SU-DHL-6 (cell line): ENCODE measurements around the gene ADK.

ENCODE experiments used
- H2AFZ ChIP-seq: fragments of 200-600 bp; sonication (generic); 2 replicates; pipeline ENCODE4 v1.6.1; 2014; ENCODE audit warnings: low read depth, mild to moderate bottlenecking, moderate library complexity, mixed read lengths, antibody characterized with exemption, low read length; ENCODE audit not compliant: severe bottlenecking
- H3F3A ChIP-seq: fragments of 200-600 bp; shearing (Covaris generic); 2 replicates; pipeline ENCODE4 v1.6.0; 2016; ENCODE audit warnings: antibody characterized with exemption, mild to moderate bottlenecking; ENCODE audit not compliant: insufficient read depth
- H3K27ac ChIP-seq: fragments of 200-600 bp; sonication (generic); 2 replicates; pipeline ENCODE4 v1.5.1; 2016; ENCODE audit warnings: low read depth, mild to moderate bottlenecking, low read length, moderate library complexity, mixed read lengths
- H3K27me3 ChIP-seq: fragments of 200-600 bp; sonication (generic), shearing (Covaris generic); 2 replicates; pipeline ENCODE4 v1.6.0; 2014; ENCODE audit warnings: mild to moderate bottlenecking, low read length
- H3K36me3 ChIP-seq: fragments of 200-600 bp; sonication (generic); 2 replicates; pipeline ENCODE4 v1.6.1; 2014; ENCODE audit warnings: mild to moderate bottlenecking, low read length, mixed read lengths
- H3K4me2 ChIP-seq: fragments of 300-600, 200-600 bp; shearing (Covaris generic), sonication (generic); 2 replicates; pipeline ENCODE4 v1.6.0; 2014; ENCODE audit warnings: low read length, low read depth, mild to moderate bottlenecking; ENCODE audit not compliant: poor library complexity, severe bottlenecking
- H3K4me3 ChIP-seq: fragments of 200-600 bp; sonication (generic); 2 replicates; pipeline ENCODE4 v1.5.1; 2014; ENCODE audit warnings: antibody characterized with exemption, low read length, mild to moderate bottlenecking, mixed read lengths; ENCODE audit not compliant: insufficient read depth, poor library complexity, severe bottlenecking
- H3K79me2 ChIP-seq: fragments of 200-600 bp; sonication (generic); 2 replicates; pipeline ENCODE4 v1.6.1; 2014; ENCODE audit warnings: mild to moderate bottlenecking, low read length, moderate library complexity; ENCODE audit not compliant: insufficient read depth
- H3K9ac ChIP-seq: fragments of 200-600 bp; sonication (generic); 2 replicates; pipeline ENCODE4 v1.7.0; 2014; ENCODE audit warnings: mild to moderate bottlenecking, low read length
- H3K9me2 ChIP-seq: fragments of 200-600 bp; sonication (generic); replicated peaks from 2 replicates; pipeline ENCODE4 v1.6.1; 2014; ENCODE audit warnings: low read length; ENCODE audit not compliant: insufficient read depth
- H3K9me3 ChIP-seq: fragments of 200-600 bp; sonication (generic); 2 replicates; pipeline ENCODE4 v1.6.1; 2014; ENCODE audit warnings: low read length, mixed read lengths; ENCODE audit not compliant: insufficient read depth
- H4K20me1 ChIP-seq: fragments of 200-600 bp; sonication (generic); 2 replicates; pipeline ENCODE4 v1.6.1; 2014; ENCODE audit warnings: low read depth, mild to moderate bottlenecking, antibody characterized with exemption, low read length, moderate library complexity, mixed read lengths
- EZH2phosphoT487 ChIP-seq: fragments of 200-600 bp; sonication (generic), shearing (Covaris generic); conservative IDR thresholded peaks from 2 replicates; pipeline ENCODE4 v1.6.1; 2018; ENCODE audit warnings: mild to moderate bottlenecking, antibody characterized with exemption, low read length, moderate library complexity, mixed read lengths
- TF ChIP-seq, protein P1 (sequence below): fragments of 200-600 bp; sonication (generic); IDR thresholded peaks from one replicate; pipeline ENCODE4 v1.5.1; 2017; ENCODE audit warnings: antibody characterized with exemption, mild to moderate bottlenecking, low read length, moderate library complexity; ENCODE audit not compliant: insufficient read depth, poor library complexity, severe bottlenecking

ADK gene

DNA sequence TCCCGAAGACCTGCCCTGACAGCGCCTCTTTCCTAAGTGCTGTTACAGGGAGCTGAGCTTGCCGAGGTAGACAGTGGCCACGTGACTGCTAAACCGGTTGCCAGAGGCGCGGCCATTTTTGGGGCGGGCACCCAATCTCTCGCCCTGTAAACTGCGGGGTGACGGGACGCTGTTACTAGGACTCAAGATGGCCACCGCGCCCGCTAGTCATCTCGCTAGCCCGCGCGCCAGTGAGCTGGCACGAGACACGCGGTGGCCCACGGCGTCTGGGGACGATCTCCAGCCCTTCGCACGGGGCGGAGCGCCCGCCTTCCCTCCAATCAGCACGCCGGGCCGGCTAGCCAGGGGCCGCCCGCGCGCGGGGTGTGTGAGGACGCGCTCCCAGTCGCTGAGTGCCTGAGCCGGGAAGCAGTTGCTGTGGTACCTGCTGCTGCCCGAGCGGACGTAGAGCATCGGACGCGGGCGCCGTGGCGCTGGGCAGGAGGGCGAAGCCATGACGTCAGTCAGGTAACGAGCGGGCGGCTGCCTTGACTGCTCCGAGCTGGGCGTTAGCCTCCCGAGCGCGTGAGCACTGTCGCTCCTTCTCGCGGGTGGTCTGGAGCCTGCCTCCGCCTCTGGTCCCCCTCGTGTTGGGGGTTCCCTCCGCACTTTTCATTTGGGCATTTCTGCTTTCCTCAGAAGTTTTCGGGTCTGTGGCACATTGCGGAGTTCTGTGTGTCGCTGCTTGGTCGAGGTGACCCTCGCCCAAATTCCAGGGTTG, 25.5 kb downstream of the ADK start:
- Histone ChIP-seq H3K27me3 (no peaks in the 10 kb centered on the region), H3K36me3 (no peaks in the 10 kb centered on the region), H4K20me1 (no peaks in the 10 kb centered on the region), H3K4me2 (peak overlapping the region; percentile 70), H3K4me3 (peak overlapping the region; percentile 94), H2AFZ (peak overlapping the region; percentile 96), H3K9ac (peak overlapping the region; percentile 85), H3K79me2 (peaks cover 33% of the 10 kb centered on the region), H3K9me3 (no peaks in the 10 kb centered on the region), H3K27ac (peak overlapping the region; percentile 38), H3K9me2 (no peaks in the 10 kb centered on the region), H3F3A (peaks cover 34% of the 10 kb centered on the region)
- TF ChIP-seq, protein P1, sequence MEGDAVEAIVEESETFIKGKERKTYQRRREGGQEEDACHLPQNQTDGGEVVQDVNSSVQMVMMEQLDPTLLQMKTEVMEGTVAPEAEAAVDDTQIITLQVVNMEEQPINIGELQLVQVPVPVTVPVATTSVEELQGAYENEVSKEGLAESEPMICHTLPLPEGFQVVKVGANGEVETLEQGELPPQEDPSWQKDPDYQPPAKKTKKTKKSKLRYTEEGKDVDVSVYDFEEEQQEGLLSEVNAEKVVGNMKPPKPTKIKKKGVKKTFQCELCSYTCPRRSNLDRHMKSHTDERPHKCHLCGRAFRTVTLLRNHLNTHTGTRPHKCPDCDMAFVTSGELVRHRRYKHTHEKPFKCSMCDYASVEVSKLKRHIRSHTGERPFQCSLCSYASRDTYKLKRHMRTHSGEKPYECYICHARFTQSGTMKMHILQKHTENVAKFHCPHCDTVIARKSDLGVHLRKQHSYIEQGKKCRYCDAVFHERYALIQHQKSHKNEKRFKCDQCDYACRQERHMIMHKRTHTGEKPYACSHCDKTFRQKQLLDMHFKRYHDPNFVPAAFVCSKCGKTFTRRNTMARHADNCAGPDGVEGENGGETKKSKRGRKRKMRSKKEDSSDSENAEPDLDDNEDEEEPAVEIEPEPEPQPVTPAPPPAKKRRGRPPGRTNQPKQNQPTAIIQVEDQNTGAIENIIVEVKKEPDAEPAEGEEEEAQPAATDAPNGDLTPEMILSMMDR, result no peak
- TF ChIP-seq EZH2phosphoT487, result no peak

DNA sequence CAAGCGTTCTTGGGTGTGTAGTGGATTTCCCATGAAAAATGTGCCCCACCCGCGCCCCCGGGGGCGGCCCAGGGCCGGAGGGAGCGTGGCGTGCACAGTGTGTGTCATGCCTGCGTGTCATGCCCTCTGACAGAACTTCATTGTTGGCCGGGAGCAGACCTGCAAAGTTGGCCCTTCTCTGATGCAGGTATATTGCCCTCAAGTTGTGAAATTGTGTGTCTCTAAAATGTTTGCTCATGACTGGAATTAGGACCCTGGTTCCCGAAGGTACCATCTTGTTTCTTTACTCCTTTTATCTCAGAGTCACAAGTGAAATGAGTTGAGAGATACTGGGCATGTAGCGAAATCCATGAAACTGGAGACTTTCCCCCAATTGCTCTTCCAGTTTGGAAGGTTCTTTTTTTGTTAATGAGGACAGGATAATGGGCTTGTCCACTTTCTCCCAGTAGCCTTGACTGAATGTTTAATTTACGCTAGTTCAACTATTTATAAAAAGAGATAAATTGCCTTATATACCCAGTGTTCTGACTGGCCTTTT, 26.2 kb downstream of the ADK start:
- Histone ChIP-seq H3K27ac (peak overlapping the region; percentile 38), H3K4me3 (peak overlapping the region; percentile 94), H3K27me3 (no peaks in the 10 kb centered on the region), H3F3A (peaks cover 34% of the 10 kb centered on the region), H3K79me2 (peaks cover 39% of the 10 kb centered on the region), H3K4me2 (peak overlapping the region; percentile 70), H2AFZ (peak overlapping the region; percentile 80), H3K9me3 (no peaks in the 10 kb centered on the region), H3K9ac (peak overlapping the region; percentile 85), H3K36me3 (no peaks in the 10 kb centered on the region), H4K20me1 (no peaks in the 10 kb centered on the region), H3K9me2 (no peaks in the 10 kb centered on the region)
- TF ChIP-seq, protein P1, result no peak
- no peak for TF ChIP-seq EZH2phosphoT487

DNA sequence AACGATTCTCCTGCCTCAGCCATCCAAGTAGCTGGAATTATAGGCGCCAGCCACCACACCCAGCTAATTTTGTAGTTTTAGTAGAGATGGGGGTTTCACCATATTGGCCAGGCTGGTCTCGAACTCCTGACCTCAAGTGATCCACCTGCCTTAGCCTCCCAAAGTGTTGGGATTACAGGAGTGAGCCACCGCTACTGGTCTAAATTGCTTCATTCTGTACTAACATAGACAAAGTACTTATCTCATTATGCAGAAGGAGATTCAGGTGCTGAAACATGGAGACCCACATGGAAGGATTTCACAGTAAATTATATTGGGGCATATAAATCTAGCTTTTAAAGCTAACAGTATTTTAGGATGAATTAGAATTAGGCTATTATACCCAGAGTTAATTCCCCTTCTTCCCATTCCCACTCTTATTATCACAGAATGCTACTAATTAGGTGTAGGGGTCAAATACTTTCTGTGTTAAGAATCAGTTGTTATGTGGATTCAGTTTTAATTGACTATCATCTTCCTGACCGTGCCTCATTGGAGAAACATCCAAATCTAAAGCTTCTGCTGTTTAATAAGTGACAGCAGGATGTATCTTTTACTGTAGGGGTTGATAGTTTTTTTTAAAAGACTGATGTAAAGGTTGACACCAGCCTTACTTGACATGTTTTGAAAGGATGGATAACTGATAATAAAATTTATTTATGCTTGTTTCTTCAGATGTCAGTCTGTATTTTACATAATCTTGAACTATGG, 27.2 kb downstream of the ADK start:
- no peaks in the 10 kb centered on the region for H4K20me1 ChIP-seq
- H3K9me3 ChIP-seq, result no peaks in the 10 kb centered on the region
- H3K79me2 ChIP-seq, result peaks cover 49% of the 10 kb centered on the region
- H3F3A ChIP-seq, result peaks cover 34% of the 10 kb centered on the region
- H2AFZ ChIP-seq, result no peak overlapping the region
- peak overlapping the region; percentile 70 for H3K4me2 ChIP-seq
- no peaks in the 10 kb centered on the region for H3K36me3 ChIP-seq
- no peaks in the 10 kb centered on the region for H3K9me2 ChIP-seq
- no peak overlapping the region for H3K27ac ChIP-seq
- no peak overlapping the region for H3K9ac ChIP-seq
- TF ChIP-seq, protein P1, result no peak
- TF ChIP-seq EZH2phosphoT487, result no peak
- no peak overlapping the region for H3K4me3 ChIP-seq
- no peaks in the 10 kb centered on the region for H3K27me3 ChIP-seq
